HepG2 (cell line): ENCODE results near the gene SPART. TPM values are rescaled to one million over a fixed set of nuclear protein-coding genes. Genes with fewer than 3 reads are reported as not detected.

Experiments used
- AKAP8 ChIP-seq: sonication (generic); formaldehyde crosslinking; IDR thresholded peaks from 2 replicates; pipeline ENCODE4 v1.5.1; 2020; ENCODE audit warnings: mild to moderate bottlenecking, missing genetic modification reagents
- BORCS8-MEF2B ChIP-seq: sonication (generic); formaldehyde crosslinking; IDR thresholded peaks from 2 replicates; pipeline ENCODE4 v1.8.0; 2022; ENCODE audit warnings: mild to moderate bottlenecking, missing genetic modification reagents
- CREB1 ChIP-seq, 2 experiments: fragments of 450-650 bp in 1 of 2; IDR thresholded peaks; 2 replicates each; pipeline ENCODE4 v1.6.1; 2016 to 2017; ENCODE audit warnings: control low read depth in 1 of 2, mild to moderate bottlenecking in 1 of 2, missing compliant biosample characterization in 1 of 2, missing genetic modification characterization in 1 of 2
- FIP1L1 ChIP-seq: fragments of 200-400 bp; formaldehyde crosslinking; IDR thresholded peaks from 2 replicates; pipeline ENCODE4 v1.6.1; 2018; ENCODE audit warnings: low read depth, mild to moderate bottlenecking, low read length, moderate library complexity, borderline replicate concordance; ENCODE audit not compliant: insufficient read depth
- JUN ChIP-seq: sonication (generic); formaldehyde crosslinking; IDR thresholded peaks from 2 replicates; pipeline ENCODE4 v1.4.0; 2020; ENCODE audit warnings: mild to moderate bottlenecking, missing genetic modification reagents
- NFKBIZ ChIP-seq: IDR thresholded peaks from 2 replicates; pipeline ENCODE4 v1.6.1; 2018; ENCODE audit warnings: missing genetic modification reagents, missing compliant biosample characterization
- PRMT3 ChIP-seq: sonication (generic); formaldehyde crosslinking; IDR thresholded peaks from 2 replicates; pipeline ENCODE4 v1.8.1; 2022; ENCODE audit warnings: low read depth, mild to moderate bottlenecking, moderate library complexity, missing genetic modification reagents, borderline replicate concordance
- SOX13 ChIP-seq, 3 experiments: fragments of 450-650 bp in 1 of 3; sonication (generic) in 1 of 3; formaldehyde crosslinking in 1 of 3; IDR thresholded peaks in 2 of 3; conservative IDR thresholded peaks in 1 of 3; 2 replicates each; pipeline versions ENCODE4 v1.5.0 to v1.6.1; 2016 to 2020; ENCODE audit warnings: antibody characterized with exemption in 1 of 3, mild to moderate bottlenecking in 1 of 3, missing compliant biosample characterization in 1 of 3, missing genetic modification reagents in 1 of 3, moderate library complexity in 1 of 3
- SP140L ChIP-seq: sonication (generic); formaldehyde crosslinking; IDR thresholded peaks from 2 replicates; pipeline ENCODE4 v1.4.0; 2020; ENCODE audit warnings: missing genetic modification reagents, borderline replicate concordance
- ZBTB40 ChIP-seq, 2 experiments: fragments of 450-650 bp in 1 of 2; sonication (generic) in 1 of 2; formaldehyde crosslinking in 1 of 2; IDR thresholded peaks; 2 replicates each; pipeline versions ENCODE4 v1.6.1 to v1.8.0; 2016 to 2022; ENCODE audit warnings: antibody characterized with exemption in 1 of 2, mild to moderate bottlenecking in 1 of 2, missing genetic modification reagents in 1 of 2
- ZMYM4 ChIP-seq: sonication (generic); formaldehyde crosslinking; IDR thresholded peaks from 2 replicates; pipeline ENCODE4 v1.8.1; 2023; ENCODE audit warnings: mild to moderate bottlenecking, missing genetic modification reagents
- ZNF768 ChIP-seq: sonication (generic); formaldehyde crosslinking; IDR thresholded peaks from 2 replicates; pipeline ENCODE4 v1.4.0; 2020; ENCODE audit warnings: missing genetic modification reagents
- ZNF781 ChIP-seq: sonication (generic); formaldehyde crosslinking; IDR thresholded peaks from 2 replicates; pipeline ENCODE4 v1.5.1; 2020; ENCODE audit warnings: borderline replicate concordance, mild to moderate bottlenecking, missing genetic modification reagents; ENCODE audit errors: not compliant biosample characterization
- ZNF792 ChIP-seq: IDR thresholded peaks from 2 replicates; pipeline ENCODE4 v1.6.1; 2016
- polyA plus RNA-seq, 8 experiments: library from polyadenylated mRNA; depleted of rRNA in 3 of 8; stranded (reverse) in 7 of 8; unstranded in 1 of 8; fragments of >200 nt; fragmentation: Illumina TruSeq in 4 of 8; extraction: Trizol in 4 of 8; gene quantifications; 2 replicates each; pipeline versions ENCODE4 v1.2.1 to v1.2.3, GENCODE V29; 2011 to 2016; ENCODE audit warnings: low read depth in 4 of 8, missing spikeins in 1 of 8, mixed read lengths in 1 of 8; ENCODE audit not compliant: insufficient read depth in 1 of 8
- total RNA-seq, 5 experiments: library from RNA; depleted of rRNA; stranded (reverse); fragments of >200 nt; fragmentation: Illumina TruSeq; extraction: Trizol; gene quantifications; 2 replicates each; pipeline ENCODE4 v1.2.3, GENCODE V29; 2016; ENCODE audit warnings: low read depth in 1 of 5
- TF ChIP-seq, protein P1 (sequence below): IDR thresholded peaks from 2 replicates; pipeline ENCODE4 v1.6.1; 2016

Gene SPART
- total and polyA plus RNA-seq, 2 of the 13 experiments (the other 11 are each of a cell fraction or from before 2014, with no cell fraction given) = 8.9 to 28.8 TPM

DNA sequence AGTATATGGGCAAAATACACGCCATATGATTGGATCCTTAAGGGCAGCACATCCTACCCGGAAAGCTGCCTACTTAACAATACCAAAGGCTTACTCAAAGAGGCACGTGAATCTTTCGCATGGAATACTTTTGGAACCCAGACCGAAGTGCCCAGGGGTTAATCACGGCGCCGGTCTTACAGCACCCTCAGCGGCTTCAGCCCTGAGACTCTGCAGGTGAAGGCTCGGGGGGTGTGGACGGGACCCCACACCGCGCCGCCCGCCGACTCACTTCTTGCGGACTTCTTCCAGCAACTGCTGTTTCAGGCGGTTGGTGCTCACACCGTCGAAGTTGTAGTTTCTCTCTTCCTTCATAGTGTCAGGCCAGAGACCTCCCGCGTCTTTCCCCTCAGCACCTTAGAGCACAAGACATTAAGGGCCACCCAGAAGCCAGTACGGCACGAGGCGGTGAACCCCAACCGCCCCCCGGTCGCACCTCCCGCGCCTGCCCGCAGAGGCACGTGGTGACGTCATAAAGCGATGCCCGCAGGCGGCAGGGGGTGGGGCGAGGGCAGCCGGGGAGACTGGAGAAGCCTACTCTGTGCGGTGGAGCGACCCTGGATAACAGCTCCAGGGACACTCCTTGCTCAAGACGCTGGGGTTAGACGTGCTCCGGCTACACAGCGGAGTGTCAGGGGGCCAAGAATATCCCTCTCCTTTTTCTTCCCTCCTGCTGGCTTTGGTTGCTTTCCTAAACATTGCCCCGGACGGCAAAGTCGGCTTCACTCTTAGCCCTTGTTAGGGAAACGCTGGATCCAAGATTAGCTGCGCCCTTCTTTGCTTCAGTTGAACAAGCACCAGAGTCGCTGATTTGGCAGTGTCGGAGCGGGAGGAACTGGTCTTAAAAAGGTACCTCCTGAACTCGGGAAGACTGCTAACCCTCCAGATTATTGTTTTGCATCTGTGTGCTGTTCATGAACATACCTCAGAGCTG is 48.5 kb downstream of the SPART start, which contains the start of gene CCDC169 (continued):
- TF ChIP-seq ZBTB40 (IDR thresholded peaks at IDR 0.05) = no peak
- 0 out of 2 replicates have a peak, but pooled peaks have one; percentile 43 for TF ChIP-seq ZBTB40 (CRISPR knock-in tag; IDR thresholded peaks at IDR 0.05)
- TF ChIP-seq ZNF768 (CRISPR knock-in tag) = no peak
- TF ChIP-seq ZNF781 (CRISPR knock-in tag) = no peak
- no peak for TF ChIP-seq ZNF792 (CRISPR knock-in tag)
- no peak for TF ChIP-seq SP140L
- TF ChIP-seq NFKBIZ (CRISPR knock-in tag) = no peak
- 0 out of 2 replicates have a peak, but pooled peaks have one; percentile 24 for TF ChIP-seq BORCS8-MEF2B
- TF ChIP-seq FIP1L1 = no peak
- no peak for TF ChIP-seq PRMT3
- TF ChIP-seq AKAP8 = no peak
- TF ChIP-seq JUN = no peak
- TF ChIP-seq ZMYM4 (CRISPR knock-in tag) = no peak; the same call in 1 of the 2 replicates
- TF ChIP-seq, protein P1, sequence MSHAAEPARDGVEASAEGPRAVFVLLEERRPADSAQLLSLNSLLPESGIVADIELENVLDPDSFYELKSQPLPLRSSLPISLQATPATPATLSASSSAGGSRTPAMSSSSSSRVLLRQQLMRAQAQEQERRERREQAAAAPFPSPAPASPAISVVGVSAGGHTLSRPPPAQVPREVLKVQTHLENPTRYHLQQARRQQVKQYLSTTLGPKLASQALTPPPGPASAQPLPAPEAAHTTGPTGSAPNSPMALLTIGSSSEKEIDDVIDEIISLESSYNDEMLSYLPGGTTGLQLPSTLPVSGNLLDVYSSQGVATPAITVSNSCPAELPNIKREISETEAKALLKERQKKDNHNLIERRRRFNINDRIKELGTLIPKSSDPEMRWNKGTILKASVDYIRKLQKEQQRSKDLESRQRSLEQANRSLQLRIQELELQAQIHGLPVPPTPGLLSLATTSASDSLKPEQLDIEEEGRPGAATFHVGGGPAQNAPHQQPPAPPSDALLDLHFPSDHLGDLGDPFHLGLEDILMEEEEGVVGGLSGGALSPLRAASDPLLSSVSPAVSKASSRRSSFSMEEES (CRISPR knock-in tag) = no peak
- no peak for TF ChIP-seq SOX13 (IDR thresholded peaks at IDR 0.05)
- no peak for TF ChIP-seq SOX13 (CRISPR knock-in tag; conservative IDR thresholded peaks at IDR 0.05 in 1 of 2, IDR thresholded peaks at IDR 0.05 in 1 of 2)
- TF ChIP-seq CREB1 (IDR thresholded peaks at IDR 0.05) = peak; percentile 97
- peak; percentile 64 for TF ChIP-seq CREB1 (CRISPR knock-in tag; IDR thresholded peaks at IDR 0.05)
